ENCODE results near the gene LMF2.

LMF2 gene

DNA sequence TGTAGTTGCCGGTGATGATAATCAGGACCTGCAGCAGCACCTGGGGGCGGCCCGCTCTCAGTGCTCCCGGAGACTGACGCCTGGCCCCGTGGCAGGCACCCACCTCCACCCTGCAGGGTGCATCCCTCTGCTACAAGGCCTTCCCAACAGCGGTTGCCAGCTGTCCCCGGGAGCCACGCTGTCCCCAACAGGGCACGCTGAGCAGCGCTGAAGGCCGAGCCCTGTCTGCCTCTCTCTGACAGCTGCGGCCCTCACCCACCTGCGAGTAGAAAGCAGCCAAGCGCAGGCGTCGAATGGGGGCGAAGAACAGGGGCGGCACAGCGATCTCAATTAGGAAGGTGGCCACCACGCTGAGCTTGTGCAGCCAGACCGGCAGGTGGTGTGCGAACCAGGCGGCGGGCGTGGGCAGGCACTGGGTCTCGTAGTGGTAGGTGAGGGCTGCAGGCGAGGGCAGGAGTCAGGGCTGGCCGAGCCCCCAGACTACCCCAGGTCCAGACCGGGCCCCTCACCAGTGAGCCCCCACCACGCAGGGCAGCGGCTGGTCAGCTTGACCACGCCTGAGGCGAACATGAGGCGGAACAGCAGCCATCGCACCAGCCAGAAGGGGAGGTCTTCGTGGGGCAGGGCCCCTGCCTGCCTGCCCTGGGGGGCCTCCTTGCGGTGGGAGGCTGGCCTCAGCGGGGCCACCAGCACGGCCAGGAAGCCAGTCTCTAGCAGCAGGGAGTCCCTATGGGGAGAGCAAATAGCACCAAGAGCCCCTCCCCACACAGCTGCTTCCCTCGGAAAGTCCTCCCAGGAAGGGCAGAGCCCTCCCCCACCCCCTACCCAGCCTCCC is 1.5 kb downstream of the LMF2 start:
- TF ChIP-seq GATA2 (IDR thresholded peaks at IDR 0.05; ENCODE audit: low read depth, low read length) (no peak), GATA3 (IDR thresholded peaks at IDR 0.05; ENCODE audit: low read depth, low read length) (no peak)

GRCh38 chr22:50505276-50505775 is 2.2 kb downstream of the LMF2 start:
- no peak for TF ChIP-seq GATA3 (IDR thresholded peaks at IDR 0.05; ENCODE audit: low read depth, low read length)
- no peak for TF ChIP-seq GATA2 (IDR thresholded peaks at IDR 0.05; ENCODE audit: low read depth, low read length)

DNA sequence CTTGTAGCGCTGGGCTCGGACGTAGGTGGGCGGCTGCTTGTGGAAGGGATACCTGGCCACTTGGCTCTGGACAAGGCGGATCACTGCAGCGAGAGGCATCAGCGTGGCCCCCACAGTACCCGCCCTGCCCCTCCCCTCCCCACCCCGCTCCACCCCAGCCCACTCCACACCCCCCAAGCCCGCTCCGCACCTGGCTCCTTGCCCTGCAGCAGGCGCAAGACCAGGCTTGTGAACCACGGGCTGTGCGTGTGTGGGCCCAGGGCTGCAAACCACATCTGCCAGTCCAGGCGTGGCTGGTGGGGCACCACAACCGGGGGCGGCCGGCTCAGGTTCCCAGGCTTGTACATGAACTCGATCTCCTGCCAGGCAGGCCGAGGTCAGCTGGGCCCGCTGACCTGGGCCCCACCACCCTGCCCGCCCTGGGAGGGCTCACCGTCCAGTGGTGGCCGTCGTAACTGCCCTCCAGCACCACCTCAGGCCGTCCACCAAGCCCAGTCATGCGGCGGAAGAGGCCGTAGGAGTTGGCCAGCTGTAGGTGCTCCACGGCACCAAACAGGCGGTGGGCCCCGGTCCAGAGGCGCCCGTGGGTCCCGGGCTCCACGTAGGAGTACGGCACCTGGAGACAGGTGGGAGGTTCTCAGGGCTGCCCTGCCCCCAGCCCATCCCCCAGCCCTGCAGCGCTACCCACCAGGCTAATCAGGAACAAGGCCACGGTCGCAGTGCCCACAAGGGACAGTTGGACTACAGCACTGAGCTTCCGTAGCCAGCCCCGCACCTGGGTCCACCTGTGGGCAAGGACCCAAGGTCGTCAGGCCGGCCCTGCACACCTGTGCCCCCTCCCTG is 2.9 kb downstream of the LMF2 start:
- no peak for TF ChIP-seq GATA3 (IDR thresholded peaks at IDR 0.05; ENCODE audit: low read depth, low read length)
- no peak for TF ChIP-seq GATA2 (IDR thresholded peaks at IDR 0.05; ENCODE audit: low read depth, low read length)

GRCh38 chr22:50503475-50504145 is 3.9 kb downstream of the LMF2 start:
- TF ChIP-seq GATA3 (IDR thresholded peaks at IDR 0.05; ENCODE audit: low read depth, low read length): no peak
- TF ChIP-seq GATA2 (IDR thresholded peaks at IDR 0.05; ENCODE audit: low read depth, low read length): no peak

DNA sequence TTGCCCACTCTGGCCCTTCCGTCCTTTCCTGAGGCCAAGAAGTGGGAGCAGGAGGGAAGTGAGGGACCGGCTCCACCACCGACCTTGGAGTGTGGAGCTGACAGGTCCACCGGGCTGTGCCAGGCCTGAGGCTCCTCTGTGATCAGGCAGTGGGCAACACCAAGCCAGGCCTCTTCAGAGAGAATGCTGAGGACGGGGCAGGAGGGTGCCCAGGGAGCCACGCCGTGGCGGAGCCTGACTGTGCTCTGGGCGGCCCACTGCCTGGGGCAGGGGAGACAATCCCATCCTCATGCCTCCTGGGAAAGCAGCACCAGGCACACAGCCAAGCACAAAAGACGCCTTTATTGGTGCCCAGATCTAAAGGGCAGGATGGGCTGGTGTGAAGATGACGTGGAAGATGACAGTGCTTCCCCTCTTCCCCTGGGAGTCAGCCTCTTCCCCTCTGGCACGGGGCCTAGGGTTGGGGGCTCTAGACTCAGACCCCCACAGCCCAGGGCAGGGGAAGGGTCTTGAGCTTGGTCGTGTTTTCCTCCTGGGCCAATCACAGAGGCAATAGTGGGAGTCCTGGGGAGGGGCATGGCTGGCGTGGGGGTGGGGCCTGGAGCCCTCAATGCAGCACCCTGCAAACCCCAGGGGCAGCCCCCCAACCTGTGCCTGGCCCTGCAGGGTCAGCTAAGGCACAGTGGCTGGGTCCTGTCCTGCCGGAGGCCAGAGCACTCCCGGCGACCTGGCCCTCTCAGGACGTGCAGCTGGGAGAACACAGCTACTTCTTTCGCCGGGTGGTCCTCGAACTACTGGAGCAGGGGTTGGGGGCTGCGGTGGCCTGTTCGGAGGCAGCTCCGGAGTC is 4.7 kb downstream of the LMF2 start:
- TF ChIP-seq GATA3 (IDR thresholded peaks at IDR 0.05; ENCODE audit: low read depth, low read length) (no peak), GATA2 (IDR thresholded peaks at IDR 0.05; ENCODE audit: low read depth, low read length) (no peak)

GRCh38 chr22:50502096-50502495 is 5.4 kb downstream of the LMF2 start:
- TF ChIP-seq GATA2 (IDR thresholded peaks at IDR 0.05; ENCODE audit: low read depth, low read length) (no peak), GATA3 (IDR thresholded peaks at IDR 0.05; ENCODE audit: low read depth, low read length) (no peak)

GRCh38 chr22:50500452-50500851 is 7.0 kb downstream of the LMF2 start:
- TF ChIP-seq GATA3 (IDR thresholded peaks at IDR 0.05; ENCODE audit: low read depth, low read length): no peak
- TF ChIP-seq GATA2 (IDR thresholded peaks at IDR 0.05; ENCODE audit: low read depth, low read length): no peak

DNA sequence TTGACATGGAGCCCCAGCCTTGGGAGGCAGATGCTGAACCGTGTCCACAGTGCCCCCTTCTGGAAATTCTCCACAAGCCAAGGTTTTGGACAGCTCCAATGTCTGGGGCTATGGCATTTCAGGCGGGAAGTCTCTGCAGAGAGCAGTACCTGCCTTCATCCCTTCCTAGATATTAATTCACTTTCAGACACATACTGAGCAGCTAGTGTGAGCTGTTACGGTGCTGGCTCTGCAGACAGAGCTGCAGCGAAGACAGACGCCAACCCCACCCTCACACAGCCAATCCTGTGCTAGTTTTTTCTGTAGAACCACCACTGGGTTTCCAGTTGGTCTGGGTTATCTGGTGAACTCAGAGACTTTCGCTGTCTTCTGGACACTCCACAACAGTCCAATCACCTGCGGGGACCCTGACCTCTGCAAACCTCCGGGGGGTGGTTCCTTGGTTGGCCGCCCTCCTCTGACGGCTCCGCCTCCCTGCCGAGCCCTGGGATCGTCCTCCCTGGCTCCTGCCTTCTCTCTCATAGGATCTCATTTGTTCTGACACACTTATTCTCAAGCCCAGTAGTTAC is 9.1 kb downstream of the LMF2 start:
- TF ChIP-seq GATA3 (IDR thresholded peaks at IDR 0.05; ENCODE audit: low read depth, low read length): no peak
- no peak for TF ChIP-seq GATA2 (IDR thresholded peaks at IDR 0.05; ENCODE audit: low read depth, low read length)

- TF ChIP-seq GATA2 (IDR thresholded peaks at IDR 0.05; ENCODE audit: low read depth, low read length) (no peak), GATA3 (IDR thresholded peaks at IDR 0.05; ENCODE audit: low read depth, low read length) (no peak)
These were observed 10.4 kb downstream of the LMF2 start for GRCh38 chr22:50497093-50497492.

DNA sequence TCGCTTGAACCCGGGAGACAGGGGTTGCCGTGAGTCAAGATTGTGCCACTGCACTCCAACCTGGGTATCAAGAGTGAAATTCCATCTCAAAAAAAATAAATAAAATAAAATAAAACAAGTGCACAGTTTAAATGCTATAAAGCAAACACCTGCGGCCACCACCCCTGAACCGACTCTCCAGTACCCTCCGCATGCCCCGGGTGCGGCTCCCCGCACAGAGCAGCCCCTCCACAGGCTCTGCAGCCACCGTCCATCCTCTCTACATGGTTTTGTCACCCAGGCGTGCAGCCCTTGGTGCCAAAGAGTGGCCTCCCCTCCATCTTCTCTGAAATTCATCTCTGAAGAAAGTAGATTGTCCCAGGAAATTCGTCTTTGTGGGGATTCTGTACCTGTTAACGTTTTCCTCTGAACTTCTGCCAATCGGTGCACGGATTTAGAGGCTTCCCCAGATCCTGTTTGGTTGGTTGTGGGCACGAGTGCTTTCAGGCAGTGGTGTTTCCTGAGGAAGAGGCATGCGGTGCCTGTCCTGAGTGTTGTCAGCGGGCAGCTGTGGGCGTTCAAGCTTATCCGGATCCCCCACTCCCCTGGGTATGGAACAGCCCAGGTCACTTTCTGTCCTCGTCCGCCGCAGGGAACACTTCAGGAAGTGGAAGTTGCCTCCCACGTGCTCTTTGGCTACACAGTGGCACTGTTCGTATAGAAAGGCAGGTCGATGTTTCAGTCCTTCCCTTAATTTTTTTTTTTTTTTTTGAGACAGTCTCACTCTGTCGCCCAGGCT is 16.8 kb downstream of the LMF2 start:
- TF ChIP-seq GATA3 (IDR thresholded peaks at IDR 0.05; ENCODE audit: low read depth, low read length) (no peak), GATA2 (IDR thresholded peaks at IDR 0.05; ENCODE audit: low read depth, low read length) (no peak)

GRCh38 chr22:50489363-50490243 is 17.9 kb downstream of the LMF2 start:
- TF ChIP-seq GATA3 (IDR thresholded peaks at IDR 0.05; ENCODE audit: low read depth, low read length) (no peak), GATA2 (IDR thresholded peaks at IDR 0.05; ENCODE audit: low read depth, low read length) (no peak)
